ENCODE measurements around the gene SFMBT1.

DNA sequence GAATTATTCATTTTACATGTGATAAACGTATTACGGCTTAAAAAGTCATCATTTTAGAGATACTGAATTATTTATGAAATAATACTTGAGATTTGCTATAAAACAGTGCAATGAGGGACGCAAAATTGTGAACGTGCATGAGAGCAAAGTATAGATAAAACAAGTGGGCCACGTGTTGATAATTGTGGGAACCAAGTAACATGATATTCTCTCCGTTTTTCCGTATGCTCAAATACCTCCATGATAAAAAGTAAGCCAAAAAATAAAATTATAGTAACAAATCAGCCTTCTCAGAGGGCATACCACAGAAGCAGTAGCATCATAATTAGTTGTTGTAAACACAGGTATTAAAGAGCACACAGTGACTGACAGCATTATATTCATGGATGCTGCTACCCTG lies 42.6 kb downstream of the SFMBT1 start:
- TF ChIP-seq, protein P1, sequence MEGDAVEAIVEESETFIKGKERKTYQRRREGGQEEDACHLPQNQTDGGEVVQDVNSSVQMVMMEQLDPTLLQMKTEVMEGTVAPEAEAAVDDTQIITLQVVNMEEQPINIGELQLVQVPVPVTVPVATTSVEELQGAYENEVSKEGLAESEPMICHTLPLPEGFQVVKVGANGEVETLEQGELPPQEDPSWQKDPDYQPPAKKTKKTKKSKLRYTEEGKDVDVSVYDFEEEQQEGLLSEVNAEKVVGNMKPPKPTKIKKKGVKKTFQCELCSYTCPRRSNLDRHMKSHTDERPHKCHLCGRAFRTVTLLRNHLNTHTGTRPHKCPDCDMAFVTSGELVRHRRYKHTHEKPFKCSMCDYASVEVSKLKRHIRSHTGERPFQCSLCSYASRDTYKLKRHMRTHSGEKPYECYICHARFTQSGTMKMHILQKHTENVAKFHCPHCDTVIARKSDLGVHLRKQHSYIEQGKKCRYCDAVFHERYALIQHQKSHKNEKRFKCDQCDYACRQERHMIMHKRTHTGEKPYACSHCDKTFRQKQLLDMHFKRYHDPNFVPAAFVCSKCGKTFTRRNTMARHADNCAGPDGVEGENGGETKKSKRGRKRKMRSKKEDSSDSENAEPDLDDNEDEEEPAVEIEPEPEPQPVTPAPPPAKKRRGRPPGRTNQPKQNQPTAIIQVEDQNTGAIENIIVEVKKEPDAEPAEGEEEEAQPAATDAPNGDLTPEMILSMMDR (conservative IDR thresholded peaks at IDR 0.05; ENCODE audit: low read length) = no peak
- no peak for TF ChIP-seq EZH2phosphoT487 (IDR thresholded peaks at IDR 0.05; ENCODE audit: borderline replicate concordance)
